Measurements from ENCODE around the gene MPC1L.

The MPC1L gene

DNA sequence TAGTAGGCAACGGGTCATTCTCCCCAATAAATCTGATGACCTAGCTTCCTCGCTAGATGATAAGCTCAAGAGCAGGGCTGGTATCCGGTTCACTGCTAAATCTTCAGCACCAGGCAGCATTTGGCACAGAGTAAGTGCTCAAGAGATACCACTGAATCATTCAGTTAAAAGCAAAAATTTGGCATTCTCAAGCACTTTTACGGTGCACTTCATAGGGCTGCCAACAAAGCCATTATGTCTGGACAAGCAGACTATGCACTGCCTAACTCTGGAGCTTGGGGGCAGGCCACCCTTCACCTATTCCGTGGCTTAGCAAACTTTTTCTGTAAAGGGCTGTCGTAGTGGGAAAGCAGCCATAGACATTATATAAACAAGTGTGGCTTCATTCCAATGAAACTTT, 47.9 kb downstream of the MPC1L start:
- Mint-ChIP-seq H3K27me3 (ENCODE audit: low read depth, poor library complexity) (no peaks in the 10 kb centered on the region), H3K4me3 (no peak overlapping the region), H3K9me3 (peaks cover 10% of the 10 kb centered on the region), H3K36me3 (ENCODE audit: low read depth) (peaks cover 41% of the 10 kb centered on the region), H3K4me1 (no peaks in the 10 kb centered on the region), H3K27ac (no peak overlapping the region)
- TF ChIP-seq, protein P1, sequence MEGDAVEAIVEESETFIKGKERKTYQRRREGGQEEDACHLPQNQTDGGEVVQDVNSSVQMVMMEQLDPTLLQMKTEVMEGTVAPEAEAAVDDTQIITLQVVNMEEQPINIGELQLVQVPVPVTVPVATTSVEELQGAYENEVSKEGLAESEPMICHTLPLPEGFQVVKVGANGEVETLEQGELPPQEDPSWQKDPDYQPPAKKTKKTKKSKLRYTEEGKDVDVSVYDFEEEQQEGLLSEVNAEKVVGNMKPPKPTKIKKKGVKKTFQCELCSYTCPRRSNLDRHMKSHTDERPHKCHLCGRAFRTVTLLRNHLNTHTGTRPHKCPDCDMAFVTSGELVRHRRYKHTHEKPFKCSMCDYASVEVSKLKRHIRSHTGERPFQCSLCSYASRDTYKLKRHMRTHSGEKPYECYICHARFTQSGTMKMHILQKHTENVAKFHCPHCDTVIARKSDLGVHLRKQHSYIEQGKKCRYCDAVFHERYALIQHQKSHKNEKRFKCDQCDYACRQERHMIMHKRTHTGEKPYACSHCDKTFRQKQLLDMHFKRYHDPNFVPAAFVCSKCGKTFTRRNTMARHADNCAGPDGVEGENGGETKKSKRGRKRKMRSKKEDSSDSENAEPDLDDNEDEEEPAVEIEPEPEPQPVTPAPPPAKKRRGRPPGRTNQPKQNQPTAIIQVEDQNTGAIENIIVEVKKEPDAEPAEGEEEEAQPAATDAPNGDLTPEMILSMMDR (IDR thresholded peaks at IDR 0.05) = no peak
- no peak for DNase-seq
